ENCODE measurements around the gene ITPR2.

The ITPR2 gene

DNA sequence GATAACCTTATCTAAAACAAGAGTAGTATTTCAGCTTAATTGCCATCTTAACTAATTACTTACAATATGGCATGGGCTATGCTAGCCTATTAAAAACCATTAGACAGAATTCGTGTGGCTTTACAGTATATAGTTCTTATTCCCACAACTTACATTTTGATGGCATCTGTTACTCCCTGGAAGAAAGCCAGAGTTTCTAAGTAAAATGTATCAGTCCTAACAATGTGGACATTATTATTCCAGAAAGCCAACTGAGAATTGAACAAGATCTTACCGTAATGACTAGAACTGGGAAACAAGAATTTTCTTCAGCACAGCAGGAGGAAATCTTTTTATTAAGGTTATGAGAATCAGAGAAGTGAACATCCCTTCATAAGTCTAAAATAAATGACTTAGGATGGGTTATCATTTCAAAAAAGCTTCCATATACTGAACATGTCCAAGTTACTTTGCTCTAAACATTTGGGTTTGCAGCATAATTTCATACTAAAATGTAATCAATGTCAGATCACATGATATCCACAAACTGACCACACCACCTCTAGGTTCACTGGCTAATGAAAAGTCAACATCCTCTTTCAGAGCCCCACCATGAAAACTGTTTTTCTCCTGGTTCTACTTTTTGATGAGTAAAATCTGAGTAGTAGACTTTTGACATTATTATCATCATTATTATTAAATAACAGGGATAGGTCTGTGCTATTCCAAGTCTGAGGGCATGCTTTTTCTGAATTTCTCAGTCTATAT, 457.9 kb downstream of the ITPR2 start:
- TF ChIP-seq, protein P1, sequence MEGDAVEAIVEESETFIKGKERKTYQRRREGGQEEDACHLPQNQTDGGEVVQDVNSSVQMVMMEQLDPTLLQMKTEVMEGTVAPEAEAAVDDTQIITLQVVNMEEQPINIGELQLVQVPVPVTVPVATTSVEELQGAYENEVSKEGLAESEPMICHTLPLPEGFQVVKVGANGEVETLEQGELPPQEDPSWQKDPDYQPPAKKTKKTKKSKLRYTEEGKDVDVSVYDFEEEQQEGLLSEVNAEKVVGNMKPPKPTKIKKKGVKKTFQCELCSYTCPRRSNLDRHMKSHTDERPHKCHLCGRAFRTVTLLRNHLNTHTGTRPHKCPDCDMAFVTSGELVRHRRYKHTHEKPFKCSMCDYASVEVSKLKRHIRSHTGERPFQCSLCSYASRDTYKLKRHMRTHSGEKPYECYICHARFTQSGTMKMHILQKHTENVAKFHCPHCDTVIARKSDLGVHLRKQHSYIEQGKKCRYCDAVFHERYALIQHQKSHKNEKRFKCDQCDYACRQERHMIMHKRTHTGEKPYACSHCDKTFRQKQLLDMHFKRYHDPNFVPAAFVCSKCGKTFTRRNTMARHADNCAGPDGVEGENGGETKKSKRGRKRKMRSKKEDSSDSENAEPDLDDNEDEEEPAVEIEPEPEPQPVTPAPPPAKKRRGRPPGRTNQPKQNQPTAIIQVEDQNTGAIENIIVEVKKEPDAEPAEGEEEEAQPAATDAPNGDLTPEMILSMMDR (IDR thresholded peaks at IDR 0.05) = no peak

DNA sequence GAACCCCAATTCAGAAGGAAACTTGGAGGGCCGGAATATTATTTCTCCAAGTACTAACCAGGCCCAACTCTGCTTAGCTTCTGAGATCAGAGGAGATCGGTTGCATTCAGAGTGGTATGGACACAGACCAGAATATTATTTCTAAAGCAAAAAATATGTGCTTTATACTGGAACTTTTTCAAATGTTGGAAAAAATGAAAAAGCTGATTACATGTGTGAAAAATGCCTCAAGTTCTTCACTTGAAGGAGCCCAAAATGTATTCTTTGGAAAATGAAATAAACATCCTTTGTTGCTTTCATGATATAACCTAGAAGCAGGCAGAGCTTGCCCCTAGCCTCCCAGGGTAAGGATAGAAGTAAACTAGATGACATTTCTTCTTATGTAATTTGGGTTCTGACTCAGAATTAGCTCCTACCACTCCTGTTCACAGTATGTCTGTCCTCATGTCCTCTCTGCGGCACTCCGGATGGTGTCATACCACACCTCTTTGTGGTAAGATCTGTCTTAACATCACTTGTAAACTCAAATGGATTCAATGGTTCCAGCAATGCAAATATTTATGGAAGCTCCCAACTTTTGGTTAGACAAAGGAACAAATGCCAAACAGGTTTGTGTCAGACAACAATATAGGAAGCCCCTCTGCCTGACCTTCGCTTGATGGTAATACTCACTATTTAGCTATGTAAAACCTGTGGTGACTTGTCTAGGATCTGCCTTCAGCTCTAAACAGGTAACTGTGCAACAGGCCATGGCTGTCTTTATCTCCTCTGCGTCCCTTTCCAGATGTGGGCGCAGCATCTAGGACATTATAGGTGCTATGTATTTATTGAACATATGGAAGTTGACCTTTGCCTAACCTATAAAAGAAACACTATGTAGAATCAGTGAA, 459.1 kb downstream of the ITPR2 start:
- TF ChIP-seq, protein P1 (IDR thresholded peaks at IDR 0.05) = no peak

DNA sequence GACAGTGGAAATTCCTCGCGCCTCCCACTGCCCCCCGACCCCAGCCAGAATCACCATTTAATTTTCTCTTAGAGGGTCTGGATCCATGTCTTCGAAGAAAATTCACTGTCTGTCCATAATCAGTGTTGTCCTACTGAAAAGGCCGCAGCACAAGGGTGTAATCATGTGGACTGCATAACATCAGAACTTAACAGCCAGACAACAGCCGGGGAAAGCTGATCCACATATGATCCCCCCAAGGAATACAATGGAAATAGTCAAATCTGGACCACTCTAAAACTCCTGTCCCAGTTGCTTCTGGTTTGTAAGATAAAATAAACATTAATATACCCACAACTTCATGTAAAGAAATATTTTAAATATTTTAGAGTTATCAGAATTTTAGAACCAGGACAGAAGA, 460.1 kb downstream of the ITPR2 start:
- TF ChIP-seq, protein P1 (IDR thresholded peaks at IDR 0.05) = no peak

DNA sequence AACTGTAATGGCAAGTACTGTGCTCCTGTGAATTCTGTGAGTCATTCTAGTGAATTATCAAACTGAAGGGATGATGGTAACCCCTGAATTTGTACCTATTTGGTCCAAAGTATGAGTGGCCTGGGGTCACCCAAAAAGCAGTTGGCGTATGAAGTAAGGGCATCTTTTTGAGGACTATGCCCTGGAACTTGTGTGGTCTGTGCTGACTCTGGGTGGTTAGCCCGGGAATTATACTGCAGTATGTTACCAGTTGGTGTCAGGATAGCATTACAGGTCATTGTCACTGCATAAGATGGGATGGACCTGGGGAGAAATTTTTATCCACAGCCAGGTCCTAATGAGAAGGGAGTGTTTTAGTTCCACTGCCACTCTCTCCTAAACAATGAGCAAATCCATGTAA, 462.9 kb downstream of the ITPR2 start:
- TF ChIP-seq, protein P1 (IDR thresholded peaks at IDR 0.05) = no peak

DNA sequence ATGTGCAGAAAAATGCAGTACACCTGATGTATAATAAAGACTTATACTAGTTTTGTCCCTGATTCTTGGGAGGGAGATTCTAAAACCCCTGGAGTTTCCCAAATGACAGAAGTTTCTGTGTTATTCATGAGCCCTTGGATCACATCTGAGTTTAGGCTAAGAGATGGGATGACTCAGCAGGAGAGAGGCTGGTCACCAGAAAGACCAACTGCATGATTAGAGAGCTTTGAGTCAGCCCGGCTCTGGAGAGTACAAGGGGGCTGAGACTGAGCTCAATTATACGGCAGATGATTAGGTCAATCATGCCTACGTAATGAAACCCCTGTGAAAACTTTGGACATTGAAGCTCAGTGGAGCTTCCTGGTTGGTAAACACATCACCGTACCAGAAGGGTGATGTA, 463.4 kb downstream of the ITPR2 start:
- TF ChIP-seq, protein P1 (IDR thresholded peaks at IDR 0.05) = no peak

DNA sequence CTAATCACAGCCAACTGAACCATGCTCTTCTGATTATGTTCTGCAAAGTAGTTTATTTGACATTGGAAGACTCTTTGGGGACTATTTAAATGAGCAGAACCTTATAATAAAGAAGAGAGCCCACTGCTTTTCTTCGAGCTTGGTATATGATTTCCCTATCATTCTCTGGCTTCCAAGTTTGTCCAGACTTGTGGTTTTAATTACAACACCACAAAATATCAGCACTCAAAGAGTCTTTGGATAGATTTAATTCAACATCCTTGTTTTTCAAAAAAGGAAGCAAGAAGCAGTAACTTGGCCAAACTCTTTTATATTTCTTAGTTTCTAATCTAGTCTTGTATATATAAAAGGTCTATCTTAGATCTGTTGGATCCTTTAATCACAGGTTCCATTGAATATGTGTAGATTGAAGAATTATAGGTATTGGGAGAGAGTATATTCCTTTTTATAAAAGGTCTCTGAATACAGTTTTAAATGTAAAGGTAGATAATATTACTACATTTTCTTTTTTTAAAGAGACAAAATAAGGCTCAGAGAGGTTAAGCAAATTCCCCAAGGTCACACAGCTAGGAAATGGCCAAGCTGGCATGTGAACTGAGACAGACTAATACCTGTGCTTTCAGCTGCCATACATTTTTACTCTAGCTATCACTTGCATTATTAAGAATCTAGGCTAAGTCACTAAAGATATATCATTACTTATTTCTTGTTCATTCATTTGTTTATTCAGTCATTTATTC, 464.8 kb downstream of the ITPR2 start:
- TF ChIP-seq, protein P1 (IDR thresholded peaks at IDR 0.05) = no peak

DNA sequence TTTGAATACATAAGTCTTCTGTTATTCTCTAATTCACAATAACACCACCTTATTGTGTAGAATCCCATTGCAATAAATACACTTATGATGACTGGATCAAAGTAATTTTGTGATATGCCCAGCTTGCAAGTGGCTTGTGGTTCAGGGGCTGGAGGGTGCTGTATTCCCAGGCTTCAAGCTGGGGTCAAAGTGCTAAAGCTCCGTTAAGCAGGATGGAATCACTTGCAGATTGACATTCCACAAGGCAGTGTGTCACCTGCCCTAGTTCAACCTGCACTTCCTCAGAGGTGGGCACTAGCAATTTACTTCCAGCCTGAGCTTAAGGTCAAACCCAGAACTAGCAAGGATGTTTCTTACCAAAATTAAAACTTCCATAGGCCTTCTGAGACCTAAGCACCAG, 471.0 kb downstream of the ITPR2 start:
- TF ChIP-seq, protein P1 (IDR thresholded peaks at IDR 0.05) = no peak

Data from LNCAP (cell line).